HG03457 (cell line): ENCODE data around the gene PSTPIP1.

Experiments used
- ATAC-seq: cut with Tn5 transposase; IDR thresholded peaks from one replicate; pipeline ENCODE4 v1.9.1; 2021; ENCODE audit warnings: moderate number of reproducible peaks; ENCODE audit not compliant: unreplicated experiment

Gene PSTPIP1

GRCh38 chr15:77066971-77067690, 72.2 kb downstream of the PSTPIP1 start:
- no peak for ATAC-seq

- no peak for ATAC-seq
These were observed 72.9 kb downstream of the PSTPIP1 start for GRCh38 chr15:77067691-77068367.

GRCh38 chr15:77068633-77069032, 73.7 kb downstream of the PSTPIP1 start:
- ATAC-seq = no peak

- no peak for ATAC-seq
These were observed 74.7 kb downstream of the PSTPIP1 start for GRCh38 chr15:77069521-77070121.

GRCh38 chr15:77070180-77070494, 75.2 kb downstream of the PSTPIP1 start:
- ATAC-seq = no peak

- peak; percentile 88 for ATAC-seq
These were observed 75.8 kb downstream of the PSTPIP1 start, which contains the start of gene TSPAN3 for GRCh38 chr15:77070495-77071304. Gene TSPAN3 (minus strand): TSS chr15:77071109. CDS start chr15:77070954, 155 bp downstream.

GRCh38 chr15:77071305-77072223, 76.6 kb downstream of the PSTPIP1 start:
- no peak for ATAC-seq

GRCh38 chr15:77074350-77074749, 79.4 kb downstream of the PSTPIP1 start:
- ATAC-seq = no peak

GRCh38 chr15:77075528-77075927, 80.6 kb downstream of the PSTPIP1 start:
- ATAC-seq = no peak

- no peak for ATAC-seq
These were observed 81.5 kb downstream of the PSTPIP1 start for GRCh38 chr15:77076323-77076915.

GRCh38 chr15:77081971-77082370, 87.0 kb downstream of the PSTPIP1 start:
- ATAC-seq = no peak

- ATAC-seq = no peak
These were observed 88.6 kb downstream of the PSTPIP1 start for GRCh38 chr15:77083381-77084160.

GRCh38 chr15:77084436-77084835, 89.5 kb downstream of the PSTPIP1 start:
- ATAC-seq = no peak

- ATAC-seq = no peak
These were observed 90.4 kb downstream of the PSTPIP1 start for GRCh38 chr15:77085297-77085696.
